Renal cortex interstitium (tissue), 11 donors: ENCODE data around the gene AKAP8. TPM values are rescaled to one million over a fixed set of nuclear protein-coding genes. Genes with fewer than 3 reads are reported as not detected.

Source experiments
- DNase-seq, 11 donors: peaks; one replicate each; pipeline ENCODE4 v3.0.0-alpha.2; 2013; ENCODE audit warnings: low read depth in 9 of 11, low spot score in 4 of 11; ENCODE audit errors: extremely low read depth in 1 of 11
- polyA plus RNA-seq, 3 donors: library from polyadenylated mRNA; unstranded; fragments of 120-200 nt; gene quantifications; one replicate each; pipeline ENCODE4 v1.2.1, GENCODE V29; 2013; ENCODE audit not compliant: insufficient read length in 3 of 3

Gene AKAP8
- polyA plus RNA-seq, 3 donors: 26.9 to 36.9 (median 27.2) TPM

DNA sequence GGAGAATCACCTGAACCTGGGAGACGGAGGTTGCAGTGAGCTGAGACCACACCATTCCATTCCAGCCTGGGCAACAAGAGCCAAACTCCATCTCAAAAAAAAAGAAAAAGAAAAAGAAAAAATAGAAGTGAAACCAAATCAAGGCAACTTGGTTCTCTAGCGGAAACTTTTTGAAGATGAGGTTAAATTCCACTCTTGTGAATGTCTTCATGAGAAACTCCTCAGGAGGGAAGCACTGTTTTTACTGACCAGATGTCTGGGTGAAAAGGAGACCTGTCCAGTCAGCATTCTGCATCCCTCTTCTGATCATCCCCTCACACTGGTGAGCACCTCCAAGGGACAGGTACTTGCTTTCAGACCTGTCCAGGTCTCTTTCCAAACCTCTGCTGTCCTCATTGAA lies 63.1 kb downstream of the AKAP8 start:
- no peak for DNase-seq

DNA sequence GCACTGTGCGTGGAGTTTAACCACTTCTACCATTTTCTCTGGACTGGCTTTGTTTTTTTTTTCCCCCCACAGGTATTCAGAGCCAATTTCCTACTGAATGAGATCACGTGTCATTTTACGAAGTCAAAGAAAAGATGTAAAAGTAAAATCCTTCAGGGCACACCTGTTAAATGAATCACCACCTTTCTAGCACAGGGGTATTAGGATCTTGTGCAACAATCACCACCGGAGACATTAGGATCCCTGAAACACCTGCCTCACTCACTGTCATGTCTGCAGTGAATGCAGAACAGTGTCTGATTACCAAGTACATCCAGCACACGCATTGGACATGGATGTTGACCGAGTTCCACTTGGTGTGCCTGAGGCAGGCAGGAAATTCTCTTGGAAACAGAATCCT lies 64.5 kb downstream of the AKAP8 start:
- DNase-seq: no peak

DNA sequence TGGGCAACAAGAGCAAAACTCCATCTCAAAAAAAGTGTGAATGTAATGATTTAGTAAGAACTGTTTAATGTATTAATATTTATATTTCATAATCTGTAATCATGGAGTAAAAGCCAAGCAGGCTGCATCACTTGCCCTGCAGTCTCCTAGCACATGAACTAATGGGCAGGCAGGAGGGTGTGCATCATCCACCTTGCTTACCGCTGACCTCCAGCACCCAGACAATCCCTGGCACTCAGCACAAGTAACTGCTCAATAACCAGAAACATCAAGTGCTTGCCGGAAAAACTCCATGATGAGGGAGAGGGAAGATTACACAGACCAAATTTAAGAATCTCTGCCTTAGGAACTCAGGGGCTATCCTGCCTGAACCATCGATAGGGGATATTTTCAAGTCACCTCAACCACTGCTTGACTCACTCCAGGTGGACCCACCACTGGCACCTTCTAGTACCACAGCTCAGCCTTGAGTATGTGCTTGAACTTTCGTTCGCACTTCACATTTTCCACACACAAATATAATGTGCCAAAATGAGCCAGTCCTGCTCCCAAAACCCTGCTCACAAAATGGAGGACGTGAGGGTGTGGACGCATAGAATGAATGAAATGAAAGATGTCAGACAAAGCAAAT lies 65.8 kb downstream of the AKAP8 start:
- no peak for DNase-seq

DNA sequence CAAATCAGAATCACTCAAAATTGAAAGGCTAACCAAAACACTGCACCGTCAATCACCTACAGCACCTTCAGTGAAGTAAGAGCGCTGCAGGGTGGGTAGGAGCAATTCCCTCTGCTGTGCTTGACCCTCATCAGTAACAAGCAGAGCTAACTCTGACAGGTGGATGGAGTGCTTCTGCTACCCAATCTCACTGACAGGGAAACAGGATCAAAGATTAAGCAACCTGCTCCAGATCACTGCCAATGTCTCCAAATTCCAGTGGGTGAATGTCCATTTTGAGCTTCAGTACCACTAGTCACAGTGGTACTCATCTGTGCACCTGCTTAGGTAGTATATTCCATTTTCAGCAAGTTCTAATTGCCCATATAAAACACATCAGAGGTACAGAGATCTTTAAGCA lies 72.4 kb downstream of the AKAP8 start:
- no peak for DNase-seq

DNA sequence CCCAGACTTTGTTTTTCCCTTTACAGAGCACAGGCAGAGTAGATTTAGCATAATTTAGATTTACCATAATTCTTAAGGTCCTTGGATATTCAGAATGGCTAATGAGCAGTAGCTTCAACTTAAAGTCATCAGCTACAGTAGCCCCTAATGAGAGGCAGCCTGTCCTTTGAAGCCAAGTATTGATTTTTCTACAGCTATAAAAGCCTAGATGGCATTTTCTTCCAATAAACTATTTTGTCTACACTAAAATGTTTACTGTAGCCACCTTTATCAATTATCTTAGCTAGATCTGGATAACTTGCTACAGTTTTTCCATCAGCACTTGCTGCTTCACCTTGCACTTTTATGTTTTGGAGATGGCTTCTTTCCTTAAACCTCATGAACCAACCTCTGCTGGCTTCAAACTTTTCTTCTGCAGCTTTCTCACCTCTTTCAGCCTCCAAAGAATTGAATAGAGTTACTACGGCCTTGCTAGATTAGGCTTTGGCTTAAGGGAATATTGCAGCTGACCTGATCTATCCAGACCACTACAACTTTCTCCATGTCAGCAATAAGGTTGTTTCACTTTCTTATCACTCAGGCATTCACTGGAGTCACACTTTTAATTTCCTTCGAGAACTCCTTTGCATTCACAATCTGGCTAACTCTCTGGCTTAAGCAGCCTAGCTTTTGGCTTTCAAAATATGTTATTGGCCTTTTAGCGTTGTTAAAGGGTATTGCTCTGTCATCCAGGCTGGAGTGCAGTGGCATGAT lies 73.8 kb downstream of the AKAP8 start:
- no peak for DNase-seq

DNA sequence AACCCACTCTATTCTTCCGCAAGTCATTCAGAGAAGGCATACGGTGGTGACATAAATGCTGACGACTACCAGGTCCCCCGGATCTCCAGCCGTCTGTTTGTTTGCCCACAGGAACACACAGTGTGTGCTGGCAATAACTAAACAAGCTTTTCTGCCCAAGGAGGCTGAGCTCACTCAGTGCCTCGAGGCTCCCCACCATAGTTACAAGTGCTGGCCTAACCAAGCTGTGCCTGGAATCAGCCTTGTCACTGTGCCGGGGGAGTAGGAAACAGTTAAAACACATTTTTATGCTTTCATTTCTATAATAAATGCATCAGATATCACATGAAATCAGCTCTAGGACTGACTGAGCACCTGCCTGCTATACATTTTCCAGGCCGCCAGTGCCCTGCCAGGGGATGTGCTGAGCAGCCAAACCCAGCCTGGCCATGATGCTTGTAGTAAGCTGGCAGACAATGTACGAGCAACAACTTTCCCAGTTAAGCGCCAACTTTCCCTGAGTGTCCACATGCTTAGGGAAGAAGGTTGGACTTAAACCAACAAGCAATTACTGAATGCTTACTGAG lies 75.4 kb downstream of the AKAP8 start:
- DNase-seq: no peak

Other genes starting within 250 kb of the AKAP8 start
- 100 to 1,000 TPM in 2 of 3 donors, 10 to 100 TPM in 1; 96.0 to 146 (median 111) TPM for gene NOTCH3, start 178.8 kb downstream of the AKAP8 start, polyA plus RNA-seq
- gene EPHX3, start 147.3 kb downstream of the AKAP8 start, polyA plus RNA-seq: 1 to 10 TPM; 4.8 to 5.1 (median 5.1) TPM
- 10 to 100 TPM; 52.9 to 61.5 (median 56.8) TPM for gene BRD4, start 47.2 kb downstream of the AKAP8 start, polyA plus RNA-seq
- 100 to 1,000 TPM; 111 to 119 (median 112) TPM for gene AKAP8L, start 39.2 kb upstream of the AKAP8 start, polyA plus RNA-seq
- 10 to 100 TPM; 23.6 to 40.5 (median 38.7) TPM for gene WIZ, start 70.2 kb upstream of the AKAP8 start, polyA plus RNA-seq
- 1 to 10 TPM in 1 of 3 donors, under 1 TPM in 2; 0.51 to 1.3 (median 0.92) TPM for gene RASAL3, start 84.8 kb upstream of the AKAP8 start, polyA plus RNA-seq
- under 1 TPM in 1 of 3 donors, not detected in 2; 0.08 TPM for gene PGLYRP2, start 99.7 kb upstream of the AKAP8 start, polyA plus RNA-seq
- gene CYP4F22, start 128.7 kb upstream of the AKAP8 start, polyA plus RNA-seq: under 1 TPM; 0.11 to 0.22 (median 0.16) TPM
- gene CYP4F8, start 235.4 kb upstream of the AKAP8 start, polyA plus RNA-seq: not detected